SK-N-SH treated with all-trans-retinoic acid at 6 μM for 48 hours (cell line): ENCODE results near the gene RBM28.

Source experiments
- BACH2 ChIP-seq: fragments of 250-450 bp; sonication (Bioruptor Pico); IDR thresholded peaks from 2 replicates; pipeline ENCODE4 v1.9.0; 2021; ENCODE audit warnings: mild to moderate bottlenecking, borderline replicate concordance
- OSR1 ChIP-seq: fragments of 250-450 bp; sonication (Bioruptor Pico); IDR thresholded peaks from 2 replicates; pipeline ENCODE4 v1.8.0; 2022; ENCODE audit warnings: moderate library complexity, mild to moderate bottlenecking, inconsistent platforms
- PPARA ChIP-seq: fragments of 250-450 bp; sonication (Bioruptor Pico); IDR thresholded peaks from 2 replicates; pipeline ENCODE4 v1.5.0; 2020; ENCODE audit warnings: mild to moderate bottlenecking, borderline replicate concordance
- RARB ChIP-seq: fragments of 250-450 bp; sonication (Bioruptor Pico); IDR thresholded peaks from 2 replicates; pipeline ENCODE4 v1.8.0; 2021; ENCODE audit warnings: mild to moderate bottlenecking, moderate library complexity
- SNAI2 ChIP-seq: fragments of 250-450 bp; sonication (Bioruptor Pico); IDR thresholded peaks from 2 replicates; pipeline ENCODE4 v1.5.0; 2020; ENCODE audit warnings: mild to moderate bottlenecking, moderate library complexity
- TCF4 ChIP-seq: fragments of 250-450 bp; sonication (Bioruptor Pico); IDR thresholded peaks from 2 replicates; pipeline ENCODE4 v1.8.0; 2021; ENCODE audit warnings: mild to moderate bottlenecking, moderate library complexity, borderline replicate concordance
- TOX ChIP-seq: fragments of 250-450 bp; sonication (Bioruptor Pico); IDR thresholded peaks from 2 replicates; pipeline ENCODE4 v1.8.0; 2021; ENCODE audit warnings: mild to moderate bottlenecking, moderate library complexity, borderline replicate concordance
- ZFP3 ChIP-seq: fragments of 250-450 bp; sonication (Bioruptor Pico); IDR thresholded peaks from 2 replicates; pipeline ENCODE4 v1.5.0; 2020; ENCODE audit warnings: mild to moderate bottlenecking, moderate library complexity
- ZNF565 ChIP-seq: fragments of 450-650 bp; formaldehyde crosslinking; conservative IDR thresholded peaks from 2 replicates; pipeline ENCODE4 v1.5.0; 2020; ENCODE audit warnings: low read depth, mild to moderate bottlenecking, moderate library complexity
- ZNF8 ChIP-seq: fragments of 450-650 bp; formaldehyde crosslinking; IDR thresholded peaks from 2 replicates; pipeline ENCODE4 v1.5.0; 2020; ENCODE audit warnings: mild to moderate bottlenecking, moderate library complexity
- TF ChIP-seq, protein P1 (sequence below): fragments of 250-450 bp; sonication (Bioruptor Pico); IDR thresholded peaks from 2 replicates; pipeline ENCODE4 v1.5.1; 2021; ENCODE audit warnings: mild to moderate bottlenecking, moderate library complexity
- TF ChIP-seq, protein P2 (sequence below): fragments of 250-450 bp; sonication (Bioruptor Pico); IDR thresholded peaks from 2 replicates; pipeline ENCODE4 v1.5.0; 2020; ENCODE audit warnings: mild to moderate bottlenecking, moderate library complexity
- TF ChIP-seq, protein P3 (sequence below): fragments of 250-450 bp; sonication (Bioruptor Pico); IDR thresholded peaks from 2 replicates; pipeline ENCODE4 v1.5.1; 2020; ENCODE audit warnings: low read depth, mild to moderate bottlenecking, moderate library complexity

DNA sequence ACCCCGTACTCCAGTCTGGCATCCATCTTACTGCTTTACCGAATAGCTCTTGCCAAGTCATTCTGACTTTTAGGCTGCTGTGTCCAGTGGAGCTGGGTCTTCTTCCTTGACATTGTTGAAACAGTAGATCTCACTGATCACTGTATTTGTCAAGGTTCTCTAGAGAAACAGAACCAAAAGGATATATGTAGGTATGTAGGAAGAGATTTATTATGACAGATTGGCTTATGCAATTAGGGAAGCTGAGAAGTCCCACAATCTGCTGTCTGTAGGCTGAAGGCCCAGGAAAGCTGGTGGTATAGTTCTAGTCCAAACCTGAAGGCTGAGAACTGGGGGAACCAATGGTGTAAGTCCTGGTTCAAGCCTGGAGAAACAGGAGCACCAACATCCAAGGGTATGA is 29.9 kb upstream of the RBM28 start:
- TF ChIP-seq, protein P1, sequence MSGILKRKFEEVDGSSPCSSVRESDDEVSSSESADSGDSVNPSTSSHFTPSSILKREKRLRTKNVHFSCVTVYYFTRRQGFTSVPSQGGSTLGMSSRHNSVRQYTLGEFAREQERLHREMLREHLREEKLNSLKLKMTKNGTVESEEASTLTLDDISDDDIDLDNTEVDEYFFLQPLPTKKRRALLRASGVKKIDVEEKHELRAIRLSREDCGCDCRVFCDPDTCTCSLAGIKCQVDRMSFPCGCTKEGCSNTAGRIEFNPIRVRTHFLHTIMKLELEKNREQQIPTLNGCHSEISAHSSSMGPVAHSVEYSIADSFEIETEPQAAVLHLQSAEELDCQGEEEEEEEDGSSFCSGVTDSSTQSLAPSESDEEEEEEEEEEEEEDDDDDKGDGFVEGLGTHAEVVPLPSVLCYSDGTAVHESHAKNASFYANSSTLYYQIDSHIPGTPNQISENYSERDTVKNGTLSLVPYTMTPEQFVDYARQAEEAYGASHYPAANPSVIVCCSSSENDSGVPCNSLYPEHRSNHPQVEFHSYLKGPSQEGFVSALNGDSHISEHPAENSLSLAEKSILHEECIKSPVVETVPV = no peak
- TF ChIP-seq TCF4 (no peak), PPARA (CRISPR knock-in tag) (no peak), ZNF8 (CRISPR knock-in tag) (no peak), OSR1 (CRISPR knock-in tag) (no peak), ZFP3 (CRISPR knock-in tag) (no peak), TOX (CRISPR knock-in tag) (no peak), BACH2 (CRISPR knock-in tag) (no peak), SNAI2 (CRISPR knock-in tag) (no peak), RARB (CRISPR knock-in tag) (no peak), ZNF565 (CRISPR knock-in tag) (no peak)
- TF ChIP-seq, protein P2, sequence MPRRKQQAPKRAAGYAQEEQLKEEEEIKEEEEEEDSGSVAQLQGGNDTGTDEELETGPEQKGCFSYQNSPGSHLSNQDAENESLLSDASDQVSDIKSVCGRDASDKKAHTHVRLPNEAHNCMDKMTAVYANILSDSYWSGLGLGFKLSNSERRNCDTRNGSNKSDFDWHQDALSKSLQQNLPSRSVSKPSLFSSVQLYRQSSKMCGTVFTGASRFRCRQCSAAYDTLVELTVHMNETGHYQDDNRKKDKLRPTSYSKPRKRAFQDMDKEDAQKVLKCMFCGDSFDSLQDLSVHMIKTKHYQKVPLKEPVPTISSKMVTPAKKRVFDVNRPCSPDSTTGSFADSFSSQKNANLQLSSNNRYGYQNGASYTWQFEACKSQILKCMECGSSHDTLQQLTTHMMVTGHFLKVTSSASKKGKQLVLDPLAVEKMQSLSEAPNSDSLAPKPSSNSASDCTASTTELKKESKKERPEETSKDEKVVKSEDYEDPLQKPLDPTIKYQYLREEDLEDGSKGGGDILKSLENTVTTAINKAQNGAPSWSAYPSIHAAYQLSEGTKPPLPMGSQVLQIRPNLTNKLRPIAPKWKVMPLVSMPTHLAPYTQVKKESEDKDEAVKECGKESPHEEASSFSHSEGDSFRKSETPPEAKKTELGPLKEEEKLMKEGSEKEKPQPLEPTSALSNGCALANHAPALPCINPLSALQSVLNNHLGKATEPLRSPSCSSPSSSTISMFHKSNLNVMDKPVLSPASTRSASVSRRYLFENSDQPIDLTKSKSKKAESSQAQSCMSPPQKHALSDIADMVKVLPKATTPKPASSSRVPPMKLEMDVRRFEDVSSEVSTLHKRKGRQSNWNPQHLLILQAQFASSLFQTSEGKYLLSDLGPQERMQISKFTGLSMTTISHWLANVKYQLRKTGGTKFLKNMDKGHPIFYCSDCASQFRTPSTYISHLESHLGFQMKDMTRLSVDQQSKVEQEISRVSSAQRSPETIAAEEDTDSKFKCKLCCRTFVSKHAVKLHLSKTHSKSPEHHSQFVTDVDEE (CRISPR knock-in tag) = no peak
- TF ChIP-seq, protein P3, sequence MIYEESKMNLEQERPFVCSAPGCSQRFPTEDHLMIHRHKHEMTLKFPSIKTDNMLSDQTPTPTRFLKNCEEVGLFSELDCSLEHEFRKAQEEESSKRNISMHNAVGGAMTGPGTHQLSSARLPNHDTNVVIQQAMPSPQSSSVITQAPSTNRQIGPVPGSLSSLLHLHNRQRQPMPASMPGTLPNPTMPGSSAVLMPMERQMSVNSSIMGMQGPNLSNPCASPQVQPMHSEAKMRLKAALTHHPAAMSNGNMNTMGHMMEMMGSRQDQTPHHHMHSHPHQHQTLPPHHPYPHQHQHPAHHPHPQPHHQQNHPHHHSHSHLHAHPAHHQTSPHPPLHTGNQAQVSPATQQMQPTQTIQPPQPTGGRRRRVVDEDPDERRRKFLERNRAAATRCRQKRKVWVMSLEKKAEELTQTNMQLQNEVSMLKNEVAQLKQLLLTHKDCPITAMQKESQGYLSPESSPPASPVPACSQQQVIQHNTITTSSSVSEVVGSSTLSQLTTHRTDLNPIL (CRISPR knock-in tag) = no peak
